Mesenchymal stem cell (in vitro differentiated cells and primary cell): Measurements from ENCODE around the gene CYP1A2.

ENCODE experiments used
- DNase-seq: peaks from one replicate; pipeline ENCODE4 v3.0.0-alpha.2; 2013
- H2AFZ ChIP-seq: one replicate; pipeline ENCODE4 v1.6.1; 2013; ENCODE audit warnings: low read depth, mild to moderate bottlenecking, control low read depth, inconsistent platforms, low read length, moderate library complexity
- H2AK5ac ChIP-seq: 2 replicates; pipeline ENCODE4 v1.6.1; 2013; ENCODE audit warnings: low read length, moderate library complexity, mild to moderate bottlenecking, inconsistent platforms; ENCODE audit not compliant: severe bottlenecking
- H2BK120ac ChIP-seq: one replicate; pipeline ENCODE4 v1.6.1; 2013; ENCODE audit warnings: low read depth, mild to moderate bottlenecking, inconsistent platforms, low read length, moderate library complexity
- H2BK12ac ChIP-seq, 2 experiments: one replicate each; pipeline ENCODE4 v1.6.1; 2013; ENCODE audit warnings: inconsistent platforms in 2 of 2, low read length in 2 of 2, mild to moderate bottlenecking in 2 of 2, moderate library complexity in 2 of 2, control low read depth in 1 of 2
- H2BK15ac ChIP-seq: one replicate; pipeline ENCODE4 v1.6.1; 2013; ENCODE audit warnings: mild to moderate bottlenecking, low read depth, inconsistent platforms; ENCODE audit not compliant: poor library complexity, severe bottlenecking
- H2BK5ac ChIP-seq: 2 replicates; pipeline ENCODE4 v1.6.1; 2013; ENCODE audit warnings: low read depth, mild to moderate bottlenecking, low read length, control low read depth, inconsistent platforms; ENCODE audit not compliant: poor library complexity, severe bottlenecking
- H3K14ac ChIP-seq, 2 experiments: one replicate each; pipeline ENCODE4 v1.6.1; 2013; ENCODE audit warnings: inconsistent platforms in 2 of 2, low read length in 2 of 2, control low read depth in 1 of 2, mild to moderate bottlenecking in 1 of 2, moderate library complexity in 1 of 2
- H3K18ac ChIP-seq, 2 experiments: one replicate each; pipeline ENCODE4 v1.6.1; 2013; ENCODE audit warnings: inconsistent platforms in 2 of 2, low read length in 2 of 2, control low read depth in 1 of 2, low read depth in 1 of 2, mild to moderate bottlenecking in 1 of 2
- H3K23ac ChIP-seq, 2 experiments: one replicate each; pipeline ENCODE4 v1.6.1; 2013; ENCODE audit warnings: inconsistent platforms in 2 of 2, low read length in 2 of 2, mild to moderate bottlenecking in 2 of 2, moderate library complexity in 2 of 2, control low read depth in 1 of 2
- H3K27ac ChIP-seq: 2 replicates; pipeline ENCODE4 v1.5.1; 2013; ENCODE audit warnings: mild to moderate bottlenecking, moderate library complexity, low read length, control low read depth, inconsistent platforms; ENCODE audit not compliant: poor library complexity, severe bottlenecking
- H3K27me3 ChIP-seq, 2 experiments: 2 replicates each; pipeline versions ENCODE4 v1.6.1 to v1.7.0; 2013; ENCODE audit warnings: low read length in 2 of 2, mild to moderate bottlenecking in 2 of 2, moderate library complexity in 2 of 2, control low read depth in 1 of 2, inconsistent platforms in 1 of 2; ENCODE audit not compliant: control insufficient read depth in 1 of 2, insufficient read depth in 1 of 2
- H3K36me3 ChIP-seq, 2 experiments: 2 replicates each; pipeline versions ENCODE4 v1.6.1 to v1.7.0; 2013; ENCODE audit warnings: low read length in 2 of 2, control low read depth in 1 of 2, inconsistent platforms in 1 of 2, low read depth in 1 of 2, mild to moderate bottlenecking in 1 of 2; ENCODE audit not compliant: insufficient read depth in 2 of 2, control insufficient read depth in 1 of 2
- H3K4ac ChIP-seq, 2 experiments: one replicate each; pipeline ENCODE4 v1.6.1; 2013; ENCODE audit warnings: inconsistent platforms in 2 of 2, low read length in 2 of 2, mild to moderate bottlenecking in 2 of 2, moderate library complexity in 2 of 2, control low read depth in 1 of 2, low read depth in 1 of 2
- H3K4me1 ChIP-seq: 2 replicates; pipeline ENCODE4 v1.6.1; 2013; ENCODE audit warnings: low read depth, low read length, control low read depth; ENCODE audit not compliant: control insufficient read depth, insufficient read depth
- H3K4me2 ChIP-seq: 2 replicates; pipeline ENCODE4 v1.6.1; 2013; ENCODE audit warnings: low read length, mild to moderate bottlenecking, inconsistent platforms; ENCODE audit not compliant: poor library complexity, severe bottlenecking
- H3K4me3 ChIP-seq, 2 experiments: 2 replicates each; pipeline versions ENCODE4 v1.5.1 to v1.7.0; 2013; ENCODE audit warnings: low read length in 2 of 2, mild to moderate bottlenecking in 2 of 2, control low read depth in 1 of 2, low read depth in 1 of 2; ENCODE audit not compliant: insufficient read depth in 1 of 2
- H3K79me1 ChIP-seq: replicated peaks from 2 replicates; pipeline ENCODE4 v1.6.1; 2013; ENCODE audit warnings: mild to moderate bottlenecking, control low read depth, low read length, inconsistent platforms; ENCODE audit not compliant: poor library complexity, severe bottlenecking
- H3K9ac ChIP-seq: 2 replicates; pipeline ENCODE4 v1.7.0; 2013; ENCODE audit warnings: mild to moderate bottlenecking, low read length, moderate library complexity
- H3K9me3 ChIP-seq: 2 replicates; pipeline ENCODE4 v1.7.0; 2013; ENCODE audit warnings: mild to moderate bottlenecking, low read length; ENCODE audit not compliant: control insufficient read depth
- H4K8ac ChIP-seq: one replicate; pipeline ENCODE4 v1.6.1; 2013; ENCODE audit warnings: inconsistent platforms, mild to moderate bottlenecking, low read length, moderate library complexity
- H4K91ac ChIP-seq: one replicate; pipeline ENCODE4 v1.6.1; 2013; ENCODE audit warnings: mild to moderate bottlenecking, low read length, inconsistent platforms
- WGBS: methylation state at CpG from one replicate; pipeline ENCODE4 v1.1.7; 2013; ENCODE audit warnings: mixed read lengths; 5-methylcytosine and 5-hydroxymethylcytosine counted together

Gene CYP1A2

GRCh38 chr15:74794970-74795349 is 46.3 kb downstream of the CYP1A2 start:
- H3K9me3 ChIP-seq, result no peaks in the 10 kb centered on the region
- no peak overlapping the region for H2BK12ac ChIP-seq
- no peak overlapping the region for H3K23ac ChIP-seq
- no peak overlapping the region for H2BK5ac ChIP-seq
- H3K4me1 ChIP-seq, result peaks cover 47% of the 10 kb centered on the region
- H4K91ac ChIP-seq, result no peak overlapping the region
- no peak overlapping the region for H3K4me2 ChIP-seq
- H3K27me3 ChIP-seq, result no peaks in the 10 kb centered on the region
- H2BK120ac ChIP-seq, result no peak overlapping the region
- H3K9ac ChIP-seq, result no peak overlapping the region
- DNase-seq, result no peak
- H2AFZ ChIP-seq, result no peak overlapping the region
- WGBS, result 98% methylated on average over 9 of the region's 9 CpGs
- no peak overlapping the region for H2BK15ac ChIP-seq
- peaks cover 18 to 34% of the 10 kb centered on the region in 2 experiments for H3K36me3 ChIP-seq
- H3K4me3 ChIP-seq, result no peak overlapping the region
- H3K14ac ChIP-seq, result no peak overlapping the region
- H3K18ac ChIP-seq, result no peak overlapping the region
- H2AK5ac ChIP-seq, result no peak overlapping the region
- no peak overlapping the region for H4K8ac ChIP-seq
- H3K79me1 ChIP-seq, result peaks cover 39% of the 10 kb centered on the region
- no peak overlapping the region for H3K27ac ChIP-seq
- H3K4ac ChIP-seq, result no peak overlapping the region

- no peak overlapping the region for H2BK5ac ChIP-seq
- H2BK120ac ChIP-seq, result no peak overlapping the region
- no peak overlapping the region for H3K4me3 ChIP-seq
- H4K8ac ChIP-seq, result no peak overlapping the region
- no peak overlapping the region for H2AK5ac ChIP-seq
- H2AFZ ChIP-seq, result no peak overlapping the region
- no peak for DNase-seq
- H3K14ac ChIP-seq, result no peak overlapping the region
- peaks cover 48% of the 10 kb centered on the region for H3K4me1 ChIP-seq
- H3K9ac ChIP-seq, result no peak overlapping the region
- no peak overlapping the region for H3K4ac ChIP-seq
- H3K36me3 ChIP-seq, result peaks cover 27 to 45% of the 10 kb centered on the region in 2 experiments
- H3K23ac ChIP-seq, result no peak overlapping the region
- H3K27ac ChIP-seq, result no peak overlapping the region
- 95% methylated on average over 13 of the region's 14 CpGs for WGBS
- no peak overlapping the region for H2BK12ac ChIP-seq
- no peak overlapping the region for H3K4me2 ChIP-seq
- no peaks in the 10 kb centered on the region for H3K27me3 ChIP-seq
- no peaks in the 10 kb centered on the region for H3K9me3 ChIP-seq
- H4K91ac ChIP-seq, result no peak overlapping the region
- H3K18ac ChIP-seq, result no peak overlapping the region
- no peak overlapping the region for H2BK15ac ChIP-seq
- H3K79me1 ChIP-seq, result peaks cover 42% of the 10 kb centered on the region
Measured at GRCh38 chr15:74795966-74796625, 47.5 kb downstream of the CYP1A2 start.

- 96% methylated on average over 25 of the region's 25 CpGs for WGBS
- peaks cover 45% of the 10 kb centered on the region for H3K79me1 ChIP-seq
- H3K23ac ChIP-seq, result no peak overlapping the region
- H2AFZ ChIP-seq, result no peak overlapping the region
- no peak for DNase-seq
- H4K91ac ChIP-seq, result no peak overlapping the region
- H3K9ac ChIP-seq, result no peak overlapping the region
- peaks cover 52 to 68% of the 10 kb centered on the region in 2 experiments for H3K36me3 ChIP-seq
- no peak overlapping the region for H2BK120ac ChIP-seq
- no peak overlapping the region for H3K14ac ChIP-seq
- H3K4me1 ChIP-seq, result peaks cover 29% of the 10 kb centered on the region
- H3K4me2 ChIP-seq, result no peak overlapping the region
- no peaks in the 10 kb centered on the region for H3K9me3 ChIP-seq
- H3K4ac ChIP-seq, result no peak overlapping the region
- no peaks in the 10 kb centered on the region for H3K27me3 ChIP-seq
- H3K18ac ChIP-seq, result no peak overlapping the region
- H3K4me3 ChIP-seq, result no peak overlapping the region
- no peak overlapping the region for H2BK15ac ChIP-seq
- no peak overlapping the region for H4K8ac ChIP-seq
- no peak overlapping the region for H2BK12ac ChIP-seq
- no peak overlapping the region for H2AK5ac ChIP-seq
- H3K27ac ChIP-seq, result no peak overlapping the region
- H2BK5ac ChIP-seq, result no peak overlapping the region
Measured at GRCh38 chr15:74798388-74799254, 50.0 kb downstream of the CYP1A2 start.

GRCh38 chr15:74799255-74799855 is 50.7 kb downstream of the CYP1A2 start:
- Histone ChIP-seq H3K9me3 (no peaks in the 10 kb centered on the region), H3K27ac (no peak overlapping the region), H3K4ac (no peak overlapping the region), H2AFZ (no peak overlapping the region), H3K9ac (no peak overlapping the region), H3K36me3 (peaks cover 60 to 74% of the 10 kb centered on the region in 2 experiments), H2BK12ac (no peak overlapping the region), H3K23ac (no peak overlapping the region), H3K4me1 (peaks cover 24% of the 10 kb centered on the region), H3K27me3 (no peaks in the 10 kb centered on the region), H2BK120ac (no peak overlapping the region), H3K4me3 (no peak overlapping the region), H3K18ac (no peak overlapping the region), H3K79me1 (peaks cover 45% of the 10 kb centered on the region), H3K14ac (no peak overlapping the region), H2BK5ac (no peak overlapping the region), H3K4me2 (no peak overlapping the region), H4K91ac (no peak overlapping the region), H2BK15ac (no peak overlapping the region), H4K8ac (no peak overlapping the region), H2AK5ac (no peak overlapping the region)
- WGBS, result 94% methylated on average over 16 of the region's 16 CpGs
- DNase-seq, result no peak
